ENCODE measurements around the gene C6orf132.
"Not testable (repeated sequence)": the region's sequence is repeated elsewhere in the genome, so short reads cannot be mapped to it uniquely, and the experiment has no call there.

Gene C6orf132

DNA sequence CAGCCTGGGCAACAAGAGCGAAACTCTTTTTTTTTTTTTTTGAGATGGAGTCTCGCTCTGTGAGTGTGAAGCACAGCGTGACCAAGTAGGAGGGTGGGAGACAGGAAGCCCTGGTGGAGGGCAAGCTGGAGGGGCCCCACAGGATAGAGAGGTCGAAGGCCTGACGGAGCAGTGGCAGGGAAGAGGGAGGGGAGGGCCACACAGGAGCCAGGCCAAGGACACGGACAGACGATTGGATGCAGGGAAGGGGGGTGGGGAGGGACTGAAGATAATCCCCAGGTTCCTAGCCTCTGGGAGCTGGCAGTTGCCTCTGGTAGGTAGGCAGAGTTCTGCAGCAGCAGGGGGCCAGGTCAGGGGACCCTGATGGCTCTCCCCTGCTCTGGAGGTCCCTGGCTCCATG, 20.0 kb upstream of the C6orf132 start:
- DNase-seq = no peak

DNA sequence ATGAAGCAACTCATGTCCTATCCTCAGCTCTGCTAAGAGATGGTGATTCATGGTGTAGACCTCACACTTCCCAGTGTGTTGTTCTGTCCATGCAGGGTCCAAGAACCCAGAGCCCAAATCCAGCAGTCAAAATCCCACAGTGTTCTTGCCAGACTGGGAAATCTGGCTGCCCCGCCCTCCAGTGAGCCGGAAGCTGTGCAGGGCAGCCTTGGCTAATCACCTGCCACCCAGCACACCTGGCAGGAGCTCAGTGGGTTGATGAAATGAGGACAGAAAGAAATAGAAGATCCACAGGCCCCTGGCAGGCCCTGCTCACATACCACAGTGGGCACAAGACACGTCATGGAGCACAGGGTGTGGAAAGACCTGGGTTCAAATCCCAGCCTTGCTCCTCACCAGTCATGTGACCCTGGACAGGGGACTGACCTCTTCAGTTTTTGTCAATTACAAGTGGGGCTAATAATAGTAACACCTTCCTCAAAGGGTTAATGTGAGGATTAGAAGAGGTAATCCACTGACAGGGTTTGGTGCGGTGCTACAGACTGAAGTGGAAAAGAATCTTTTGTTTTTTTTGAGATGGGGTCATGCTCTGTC, 17.1 kb upstream of the C6orf132 start:
- no peak for DNase-seq

GRCh38 chr6:42158631-42159030, 16.2 kb upstream of the C6orf132 start:
- DNase-seq = no peak

DNA sequence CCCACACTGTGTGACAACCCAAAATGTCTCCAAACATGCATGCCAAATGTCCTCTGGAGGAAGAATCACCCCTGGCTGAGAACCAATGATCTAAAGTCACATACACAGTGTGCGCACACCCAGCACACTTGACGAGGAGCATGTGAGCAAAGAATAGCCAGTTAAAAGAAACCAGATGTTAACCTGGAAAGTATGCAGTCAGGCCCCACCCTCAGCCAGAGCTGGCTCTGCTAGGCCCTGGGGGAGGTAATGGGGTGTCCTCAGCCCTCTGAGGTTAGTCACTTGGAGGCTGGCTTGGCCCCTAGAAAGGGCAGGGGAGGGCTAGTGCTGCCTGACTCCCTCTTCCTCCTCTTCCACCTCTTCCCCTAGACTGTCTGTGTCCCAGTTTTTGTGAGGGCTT, 15.6 kb upstream of the C6orf132 start:
- DNase-seq = no peak

DNA sequence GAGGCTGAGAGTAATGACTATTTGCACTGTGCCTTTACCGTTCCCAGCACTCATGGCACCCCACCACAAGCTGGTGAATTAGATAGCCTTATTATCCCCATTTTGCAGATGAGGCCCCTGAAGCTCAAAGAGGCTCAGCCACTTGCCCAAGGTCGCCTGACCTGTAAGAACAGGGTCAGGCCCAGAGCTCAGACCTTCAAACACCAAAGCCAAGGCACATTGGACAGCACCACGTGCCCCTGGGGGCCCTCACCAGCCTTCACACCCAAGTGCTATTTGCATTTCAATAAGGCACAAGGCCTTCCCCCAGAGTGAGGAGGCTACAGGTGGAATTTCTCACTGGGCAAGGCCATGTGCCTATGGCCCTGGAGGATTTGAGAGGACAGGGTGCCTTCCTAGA, 14.2 kb upstream of the C6orf132 start:
- DNase-seq = no peak

DNA sequence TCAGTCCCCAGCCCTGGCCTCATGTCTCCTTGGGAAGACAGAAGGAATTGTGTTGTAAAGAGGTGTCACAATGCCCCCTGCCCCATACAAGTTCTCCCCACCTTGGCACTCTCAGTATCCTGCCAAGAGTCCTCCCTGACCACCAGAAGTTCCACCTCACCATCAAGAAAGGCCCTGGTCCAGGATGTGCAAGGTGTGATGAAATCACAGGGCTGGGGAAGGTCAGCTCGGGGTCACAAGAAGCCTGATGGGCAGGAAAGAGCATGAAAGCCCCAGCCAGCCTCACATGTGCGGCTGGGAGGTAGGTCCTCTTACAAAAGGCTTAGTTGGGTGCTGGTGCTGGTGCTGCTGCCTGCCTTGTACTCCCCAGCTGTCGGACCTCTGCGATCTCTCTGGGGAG, 12.9 kb upstream of the C6orf132 start:
- no peak for DNase-seq

GRCh38 chr6:42154461-42155209, 12.2 kb upstream of the C6orf132 start:
- DNase-seq = no peak

- DNase-seq = no peak
These were observed 11.5 kb upstream of the C6orf132 start for GRCh38 chr6:42153921-42154320.

DNA sequence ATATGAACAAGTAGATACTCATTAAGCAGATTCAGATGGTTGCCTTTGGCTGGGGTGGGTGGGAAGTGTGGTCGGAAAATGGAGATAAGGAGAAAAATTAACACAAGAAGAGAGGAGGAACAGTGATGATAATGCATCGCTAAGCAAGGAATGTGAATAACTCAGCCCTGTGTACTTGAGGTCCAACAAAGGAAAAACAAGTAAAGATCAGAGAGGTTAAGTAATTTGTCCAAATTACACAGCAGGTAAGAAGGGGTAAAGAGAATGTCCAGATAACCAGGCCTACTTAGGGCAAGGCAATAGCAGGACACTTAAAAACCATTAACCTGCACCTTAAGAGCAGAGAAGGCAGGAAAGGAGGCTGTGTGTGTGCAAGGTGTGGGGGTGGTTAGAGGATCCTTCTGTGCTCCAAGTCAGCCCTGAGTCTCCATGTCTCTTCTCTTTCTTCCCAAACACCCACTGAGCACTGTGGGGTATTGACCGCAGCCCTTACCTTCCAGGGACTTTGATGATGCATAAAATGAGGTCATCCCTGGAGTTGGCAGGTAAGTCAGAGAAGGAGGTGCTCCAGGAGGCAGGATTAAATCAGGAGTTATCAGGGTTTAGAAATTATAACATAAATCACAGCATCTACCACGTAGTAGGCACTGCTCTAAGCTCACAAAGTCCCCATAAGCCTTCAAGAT, 10.3 kb upstream of the C6orf132 start:
- not testable (repeated sequence) for DNase-seq

- no peak for DNase-seq
These were observed 9.6 kb upstream of the C6orf132 start for GRCh38 chr6:42152024-42152423.

DNA sequence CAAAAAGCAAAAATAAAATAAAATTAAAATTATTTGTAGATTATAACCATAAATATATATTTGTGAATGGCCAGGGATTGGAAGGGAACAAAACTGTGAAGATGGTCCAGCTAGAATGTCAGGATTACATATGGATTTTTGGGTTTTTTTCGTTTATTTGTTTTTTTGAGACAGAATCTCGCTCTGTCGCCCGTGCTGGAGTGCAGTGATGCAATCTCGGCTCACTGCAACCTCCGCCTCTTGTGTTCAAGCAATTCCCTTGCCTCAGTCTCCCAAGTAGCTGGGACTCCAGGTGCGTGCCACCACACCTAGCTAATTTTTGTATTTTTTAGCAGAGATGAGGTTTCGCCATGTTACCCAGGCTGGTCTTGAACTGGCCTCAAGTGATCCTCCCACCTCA, 7.8 kb upstream of the C6orf132 start:
- DNase-seq = no peak

GRCh38 chr6:42148058-42148457, 5.6 kb upstream of the C6orf132 start:
- DNase-seq = no peak

DNA sequence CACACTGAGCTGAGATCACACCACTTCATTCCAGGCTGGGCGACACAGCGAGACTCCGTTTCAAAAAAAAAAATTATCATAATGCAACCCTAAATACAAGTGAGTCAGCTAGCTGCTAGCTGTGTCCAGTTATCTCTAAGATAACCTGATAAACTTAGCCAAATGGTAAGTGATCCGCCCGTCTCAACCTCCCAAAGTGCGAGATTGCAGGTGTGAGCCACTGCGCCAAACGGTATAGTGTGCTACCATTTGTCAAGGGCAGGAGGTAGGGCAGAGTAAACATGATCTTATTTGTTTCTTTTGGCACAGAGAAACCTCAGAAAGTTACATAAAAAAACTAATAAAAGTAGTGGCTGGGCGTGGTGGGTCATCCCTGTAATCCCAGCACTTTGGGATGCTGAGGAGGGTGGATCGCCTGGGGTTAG, 4.7 kb upstream of the C6orf132 start:
- DNase-seq = no peak

GRCh38 chr6:42141603-42142117, 760 bp downstream of the C6orf132 start:
- DNase-seq = no peak

GRCh38 chr6:42140756-42141602, 1.4 kb downstream of the C6orf132 start:
- DNase-seq = no peak

DNA sequence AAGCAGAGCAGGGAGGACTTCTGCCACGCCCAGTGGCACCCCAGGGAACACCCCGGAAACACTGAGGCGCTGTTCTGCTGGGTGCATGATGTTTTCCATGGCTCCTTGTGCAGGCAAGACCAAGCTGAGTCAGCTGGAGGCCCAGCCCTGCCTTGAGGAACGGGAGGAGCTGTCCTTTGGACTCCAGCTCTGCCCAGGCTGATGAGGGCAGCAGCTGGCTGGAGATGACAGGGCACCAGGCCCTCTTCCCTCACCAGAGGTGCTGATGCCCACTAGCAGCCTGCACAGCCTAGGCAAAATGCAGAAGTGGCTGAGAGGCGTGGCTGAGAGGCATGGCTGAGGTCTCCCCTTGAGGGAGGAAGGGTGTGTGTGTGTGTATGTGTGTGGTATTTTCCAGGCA, 2.4 kb downstream of the C6orf132 start:
- no peak for DNase-seq

- DNase-seq = no peak
These were observed 3.5 kb downstream of the C6orf132 start for GRCh38 chr6:42138630-42139619.

GRCh38 chr6:42138190-42138589, 4.2 kb downstream of the C6orf132 start:
- no peak for DNase-seq

DNA sequence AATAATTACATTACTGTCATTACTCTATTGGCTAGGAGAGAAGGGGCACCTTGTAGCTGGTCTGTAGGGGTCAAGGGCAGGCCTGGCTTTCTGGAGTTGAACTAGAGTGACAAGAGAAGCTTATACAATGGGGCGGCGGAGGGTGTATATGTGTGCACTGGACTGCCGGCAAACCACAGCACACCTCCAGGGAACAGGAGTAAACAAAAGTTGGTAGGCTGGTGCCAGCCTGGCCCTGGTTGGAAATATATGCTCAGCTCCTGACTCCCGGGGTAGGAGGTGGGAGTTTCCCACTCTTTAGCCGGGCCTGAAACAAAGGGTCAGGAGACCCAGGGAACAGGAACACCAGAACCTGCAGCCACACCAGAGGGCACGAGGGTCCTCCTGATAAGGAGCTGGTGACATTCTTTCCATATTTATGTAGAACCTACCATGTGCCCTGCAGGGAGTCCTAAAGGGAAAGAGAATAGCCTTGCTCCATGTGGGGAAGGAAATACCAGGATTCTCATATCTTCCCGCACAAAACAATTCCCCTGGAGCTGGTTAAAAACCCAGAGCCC, 5.1 kb downstream of the C6orf132 start:
- no peak for DNase-seq

- no peak for DNase-seq
These were observed 5.8 kb downstream of the C6orf132 start for GRCh38 chr6:42136508-42137193.

- DNase-seq = no peak
These were observed 6.7 kb downstream of the C6orf132 start for GRCh38 chr6:42135722-42136121.
